Measurements from ENCODE around the gene FAM107B. TPM values are rescaled to one million over a fixed set of nuclear protein-coding genes. Genes with fewer than 3 reads are reported as not detected.

Gene FAM107B
- total RNA-seq, 1 donor from 2014 or later, result 13.6 TPM

- Histone ChIP-seq H3K36me3 (ENCODE audit: control insufficient read depth in 3 of 3, insufficient read depth in 3 of 3, low read length in 3 of 3) (no peaks in the 10 kb centered on the region), H3K27ac (ENCODE audit: low read depth, low read length) (no peak overlapping the region), H3K9me3 (ENCODE audit: control insufficient read depth in 3 of 3, low read length in 3 of 3) (peaks cover 0 to 2% (median 0%) of the 10 kb centered on the region in 3 donors), H3K9ac (ENCODE audit: low read depth in 1 of 3, low read length in 3 of 3) (no peak overlapping the region), H3K4me3 (ENCODE audit: low read length in 3 of 3) (no peak overlapping the region), H3K4me1 (ENCODE audit: control insufficient read depth in 3 of 3, insufficient read depth in 3 of 3, low read length in 3 of 3) (no peaks in the 10 kb centered on the region), H3K27me3 (ENCODE audit: control insufficient read depth in 3 of 3, insufficient read depth in 3 of 3, low read length in 3 of 3) (no peaks in the 10 kb centered on the region)
These were observed 7.1 kb upstream of the FAM107B start for GRCh38 chr10:14781763-14782162.

- Histone ChIP-seq H3K9ac (ENCODE audit: low read depth in 1 of 3, low read length in 3 of 3) (no peak overlapping the region), H3K4me1 (ENCODE audit: control insufficient read depth in 3 of 3, insufficient read depth in 3 of 3, low read length in 3 of 3) (no peaks in the 10 kb centered on the region), H3K4me3 (ENCODE audit: low read length in 3 of 3) (no peak overlapping the region), H3K9me3 (ENCODE audit: control insufficient read depth in 3 of 3, low read length in 3 of 3) (no peaks in the 10 kb centered on the region), H3K36me3 (ENCODE audit: control insufficient read depth in 3 of 3, insufficient read depth in 3 of 3, low read length in 3 of 3) (no peaks in the 10 kb centered on the region), H3K27ac (ENCODE audit: low read depth, low read length) (no peak overlapping the region), H3K27me3 (ENCODE audit: control insufficient read depth in 3 of 3, insufficient read depth in 3 of 3, low read length in 3 of 3) (no peaks in the 10 kb centered on the region)
These were observed 4.4 kb upstream of the FAM107B start for GRCh38 chr10:14779001-14779651.

GRCh38 chr10:14776546-14776945 lies 1.8 kb upstream of the FAM107B start:
- H3K27ac ChIP-seq (ENCODE audit: low read depth, low read length), result no peak overlapping the region
- no peaks in the 10 kb centered on the region for H3K4me1 ChIP-seq (ENCODE audit: control insufficient read depth in 3 of 3, insufficient read depth in 3 of 3, low read length in 3 of 3)
- no peaks in the 10 kb centered on the region for H3K36me3 ChIP-seq (ENCODE audit: control insufficient read depth in 3 of 3, insufficient read depth in 3 of 3, low read length in 3 of 3)
- H3K4me3 ChIP-seq (ENCODE audit: low read length in 3 of 3), result no peak overlapping the region
- no peak overlapping the region for H3K9ac ChIP-seq (ENCODE audit: low read depth in 1 of 3, low read length in 3 of 3)
- no peaks in the 10 kb centered on the region for H3K9me3 ChIP-seq (ENCODE audit: control insufficient read depth in 3 of 3, low read length in 3 of 3)
- H3K27me3 ChIP-seq (ENCODE audit: control insufficient read depth in 3 of 3, insufficient read depth in 3 of 3, low read length in 3 of 3), result no peaks in the 10 kb centered on the region

GRCh38 chr10:14775656-14776055 lies 959 bp upstream of the FAM107B start:
- no peak overlapping the region for H3K27ac ChIP-seq (ENCODE audit: low read depth, low read length)
- H3K9ac ChIP-seq (ENCODE audit: low read depth in 1 of 3, low read length in 3 of 3), result no peak overlapping the region
- no peaks in the 10 kb centered on the region for H3K9me3 ChIP-seq (ENCODE audit: control insufficient read depth in 3 of 3, low read length in 3 of 3)
- no peaks in the 10 kb centered on the region for H3K27me3 ChIP-seq (ENCODE audit: control insufficient read depth in 3 of 3, insufficient read depth in 3 of 3, low read length in 3 of 3)
- H3K4me3 ChIP-seq (ENCODE audit: low read length in 3 of 3), result no peak overlapping the region
- H3K4me1 ChIP-seq (ENCODE audit: control insufficient read depth in 3 of 3, insufficient read depth in 3 of 3, low read length in 3 of 3), result no peaks in the 10 kb centered on the region
- no peaks in the 10 kb centered on the region for H3K36me3 ChIP-seq (ENCODE audit: control insufficient read depth in 3 of 3, insufficient read depth in 3 of 3, low read length in 3 of 3)

GRCh38 chr10:14774214-14774580 lies 500 bp downstream of the FAM107B start:
- no peak overlapping the region for H3K9ac ChIP-seq (ENCODE audit: low read depth in 1 of 3, low read length in 3 of 3)
- no peaks in the 10 kb centered on the region for H3K27me3 ChIP-seq (ENCODE audit: control insufficient read depth in 3 of 3, insufficient read depth in 3 of 3, low read length in 3 of 3)
- H3K36me3 ChIP-seq (ENCODE audit: control insufficient read depth in 3 of 3, insufficient read depth in 3 of 3, low read length in 3 of 3), result no peaks in the 10 kb centered on the region
- no peaks in the 10 kb centered on the region for H3K9me3 ChIP-seq (ENCODE audit: control insufficient read depth in 3 of 3, low read length in 3 of 3)
- H3K27ac ChIP-seq (ENCODE audit: low read depth, low read length), result no peak overlapping the region
- H3K4me3 ChIP-seq (ENCODE audit: low read length in 3 of 3), result no peak overlapping the region
- H3K4me1 ChIP-seq (ENCODE audit: control insufficient read depth in 3 of 3, insufficient read depth in 3 of 3, low read length in 3 of 3), result no peaks in the 10 kb centered on the region

- Histone ChIP-seq H3K4me1 (ENCODE audit: control insufficient read depth in 3 of 3, insufficient read depth in 3 of 3, low read length in 3 of 3) (no peaks in the 10 kb centered on the region), H3K27ac (ENCODE audit: low read depth, low read length) (no peak overlapping the region), H3K9ac (ENCODE audit: low read depth in 1 of 3, low read length in 3 of 3) (no peak overlapping the region), H3K4me3 (ENCODE audit: low read length in 3 of 3) (no peak overlapping the region), H3K9me3 (ENCODE audit: control insufficient read depth in 3 of 3, low read length in 3 of 3) (no peaks in the 10 kb centered on the region), H3K27me3 (ENCODE audit: control insufficient read depth in 3 of 3, insufficient read depth in 3 of 3, low read length in 3 of 3) (no peaks in the 10 kb centered on the region), H3K36me3 (ENCODE audit: control insufficient read depth in 3 of 3, insufficient read depth in 3 of 3, low read length in 3 of 3) (no peaks in the 10 kb centered on the region)
These were observed 1.0 kb downstream of the FAM107B start for GRCh38 chr10:14773551-14774213.

- no peak overlapping the region for H3K27ac ChIP-seq (ENCODE audit: low read depth, low read length)
- no peaks in the 10 kb centered on the region for H3K27me3 ChIP-seq (ENCODE audit: control insufficient read depth in 3 of 3, insufficient read depth in 3 of 3, low read length in 3 of 3)
- H3K9ac ChIP-seq (ENCODE audit: low read depth in 1 of 3, low read length in 3 of 3), result no peak overlapping the region
- no peaks in the 10 kb centered on the region for H3K9me3 ChIP-seq (ENCODE audit: control insufficient read depth in 3 of 3, low read length in 3 of 3)
- H3K36me3 ChIP-seq (ENCODE audit: control insufficient read depth in 3 of 3, insufficient read depth in 3 of 3, low read length in 3 of 3), result no peaks in the 10 kb centered on the region
- no peak overlapping the region for H3K4me3 ChIP-seq (ENCODE audit: low read length in 3 of 3)
- no peaks in the 10 kb centered on the region for H3K4me1 ChIP-seq (ENCODE audit: control insufficient read depth in 3 of 3, insufficient read depth in 3 of 3, low read length in 3 of 3)
These were observed 2.3 kb downstream of the FAM107B start for GRCh38 chr10:14772399-14772798.

GRCh38 chr10:14770927-14771326 lies 3.8 kb downstream of the FAM107B start:
- H3K27ac ChIP-seq (ENCODE audit: low read depth, low read length), result no peak overlapping the region
- H3K4me1 ChIP-seq (ENCODE audit: control insufficient read depth in 3 of 3, insufficient read depth in 3 of 3, low read length in 3 of 3), result no peaks in the 10 kb centered on the region
- no peak overlapping the region for H3K4me3 ChIP-seq (ENCODE audit: low read length in 3 of 3)
- no peaks in the 10 kb centered on the region for H3K9me3 ChIP-seq (ENCODE audit: control insufficient read depth in 3 of 3, low read length in 3 of 3)
- no peaks in the 10 kb centered on the region for H3K36me3 ChIP-seq (ENCODE audit: control insufficient read depth in 3 of 3, insufficient read depth in 3 of 3, low read length in 3 of 3)
- no peaks in the 10 kb centered on the region for H3K27me3 ChIP-seq (ENCODE audit: control insufficient read depth in 3 of 3, insufficient read depth in 3 of 3, low read length in 3 of 3)
- H3K9ac ChIP-seq (ENCODE audit: low read depth in 1 of 3, low read length in 3 of 3), result no peak overlapping the region

- Histone ChIP-seq H3K27me3 (ENCODE audit: control insufficient read depth in 3 of 3, insufficient read depth in 3 of 3, low read length in 3 of 3) (no peaks in the 10 kb centered on the region), H3K9ac (ENCODE audit: low read depth in 1 of 3, low read length in 3 of 3) (no peak overlapping the region), H3K27ac (ENCODE audit: low read depth, low read length) (no peak overlapping the region), H3K4me1 (ENCODE audit: control insufficient read depth in 3 of 3, insufficient read depth in 3 of 3, low read length in 3 of 3) (no peaks in the 10 kb centered on the region), H3K36me3 (ENCODE audit: control insufficient read depth in 3 of 3, insufficient read depth in 3 of 3, low read length in 3 of 3) (no peaks in the 10 kb centered on the region), H3K4me3 (ENCODE audit: low read length in 3 of 3) (no peak overlapping the region), H3K9me3 (ENCODE audit: control insufficient read depth in 3 of 3, low read length in 3 of 3) (no peaks in the 10 kb centered on the region)
These were observed 13.3 kb downstream of the FAM107B start for GRCh38 chr10:14761372-14761771.

GRCh38 chr10:14758994-14759664 lies 15.6 kb downstream of the FAM107B start:
- Histone ChIP-seq H3K9me3 (ENCODE audit: control insufficient read depth in 3 of 3, low read length in 3 of 3) (no peaks in the 10 kb centered on the region), H3K27me3 (ENCODE audit: control insufficient read depth in 3 of 3, insufficient read depth in 3 of 3, low read length in 3 of 3) (no peaks in the 10 kb centered on the region), H3K36me3 (ENCODE audit: control insufficient read depth in 3 of 3, insufficient read depth in 3 of 3, low read length in 3 of 3) (no peaks in the 10 kb centered on the region), H3K9ac (ENCODE audit: low read depth in 1 of 3, low read length in 3 of 3) (no peak overlapping the region), H3K4me3 (ENCODE audit: low read length in 3 of 3) (no peak overlapping the region), H3K4me1 (ENCODE audit: control insufficient read depth in 3 of 3, insufficient read depth in 3 of 3, low read length in 3 of 3) (no peaks in the 10 kb centered on the region), H3K27ac (ENCODE audit: low read depth, low read length) (no peak overlapping the region)

Data from skeletal muscle tissue (tissue), 4 donors.